ENCODE data around the gene SERINC5.
"Not testable (repeated sequence)": the region's sequence is repeated elsewhere in the genome, so short reads cannot be mapped to it uniquely, and the experiment has no call there.

The SERINC5 gene

GRCh38 chr5:80160242-80160641, 95.6 kb downstream of the SERINC5 start:
- DNase-seq, result no peak

- no peak for DNase-seq
Observed at GRCh38 chr5:80159133-80159815, 96.6 kb downstream of the SERINC5 start.

- no peak for DNase-seq
Observed at GRCh38 chr5:80156156-80156555, 99.7 kb downstream of the SERINC5 start.

- DNase-seq, result no peak
Observed at GRCh38 chr5:80154749-80155148, 101.1 kb downstream of the SERINC5 start.

- DNase-seq, result not testable (repeated sequence)
Observed at GRCh38 chr5:80154289-80154688, 101.6 kb downstream of the SERINC5 start.

- DNase-seq, result no peak
Observed at GRCh38 chr5:80153586-80154126, 102.2 kb downstream of the SERINC5 start.

- DNase-seq, result no peak
Observed at GRCh38 chr5:80152778-80153177, 103.1 kb downstream of the SERINC5 start.

GRCh38 chr5:80151890-80152289, 104.0 kb downstream of the SERINC5 start:
- no peak for DNase-seq

GRCh38 chr5:80150731-80151130, 105.1 kb downstream of the SERINC5 start:
- DNase-seq, result no peak

GRCh38 chr5:80149161-80149609, 106.7 kb downstream of the SERINC5 start:
- DNase-seq, result no peak

- no peak for DNase-seq
Observed at GRCh38 chr5:80147119-80147815, 108.6 kb downstream of the SERINC5 start.

GRCh38 chr5:80146046-80146445, 109.8 kb downstream of the SERINC5 start:
- no peak for DNase-seq

- DNase-seq, result no peak
Observed at GRCh38 chr5:80143491-80143890, 112.4 kb downstream of the SERINC5 start.

- no peak for DNase-seq
Observed at GRCh38 chr5:80142996-80143395, 112.9 kb downstream of the SERINC5 start.

- no peak for DNase-seq
Observed at GRCh38 chr5:80141681-80142080, 114.2 kb downstream of the SERINC5 start.

- no peak for DNase-seq
Observed at GRCh38 chr5:80141147-80141671, 114.6 kb downstream of the SERINC5 start.

- DNase-seq, result no peak
Observed at GRCh38 chr5:80140496-80140895, 115.4 kb downstream of the SERINC5 start.

GRCh38 chr5:80139466-80139972, 116.3 kb downstream of the SERINC5 start:
- no peak for DNase-seq

GRCh38 chr5:80138486-80138885, 117.4 kb downstream of the SERINC5 start:
- DNase-seq, result no peak

- not testable (repeated sequence) for DNase-seq
Observed at GRCh38 chr5:80136798-80137197, 119.0 kb downstream of the SERINC5 start.

GRCh38 chr5:80134876-80135275, 121.0 kb downstream of the SERINC5 start:
- DNase-seq, result no peak

- DNase-seq, result no peak
Observed at GRCh38 chr5:80129146-80129545, 126.7 kb downstream of the SERINC5 start.

GRCh38 chr5:80128141-80128540, 127.7 kb downstream of the SERINC5 start:
- DNase-seq, result no peak

- DNase-seq, result no peak
Observed at GRCh38 chr5:80127116-80127552, 128.7 kb downstream of the SERINC5 start.
